ENCODE data around the gene HSF4.

- TF ChIP-seq CTCF (tag by site-specific recombination; IDR thresholded peaks at IDR 0.05) (no peak), KLF1 (tag by site-specific recombination; IDR thresholded peaks at IDR 0.05) (no peak), YY1 (tag by site-specific recombination; IDR thresholded peaks at IDR 0.05) (no peak), ZNF580 (tag by site-specific recombination; IDR thresholded peaks at IDR 0.05) (no peak), ZNF747 (tag by site-specific recombination; IDR thresholded peaks at IDR 0.05) (no peak), ZNF501 (tag by site-specific recombination; IDR thresholded peaks at IDR 0.05) (no peak)
These were observed 51.2 kb downstream of the HSF4 start for GRCh38 chr16:67215706-67216105.
